ENCODE measurements around the gene MTPN.

The MTPN gene

GRCh38 chr7:135932131-135932530 is 45.0 kb downstream of the MTPN start:
- Histone ChIP-seq H3K4me1 (peaks cover 12% of the 10 kb centered on the region), H3K79me2 (peaks cover 6% of the 10 kb centered on the region), H3K4me3 (ENCODE audit: low read depth, low read length) (no peak overlapping the region), H3K9me3 (ENCODE audit: control insufficient read depth, low read length) (no peaks in the 10 kb centered on the region), H3K4me2 (ENCODE audit: low read length) (no peak overlapping the region), H3K36me3 (ENCODE audit: control insufficient read depth, insufficient read depth, low read length) (no peaks in the 10 kb centered on the region), H3K27me3 (ENCODE audit: control insufficient read depth, insufficient read depth, low read length) (no peaks in the 10 kb centered on the region), H3K27ac (no peak overlapping the region), H2AFZ (no peak overlapping the region), H3K9ac (no peak overlapping the region)
- no peak for TF ChIP-seq CTCF (IDR thresholded peaks at IDR 0.05)

GRCh38 chr7:135930565-135931461 is 46.3 kb downstream of the MTPN start:
- TF ChIP-seq CTCF (IDR thresholded peaks at IDR 0.05), result no peak
- Histone ChIP-seq H3K27me3 (ENCODE audit: control insufficient read depth, insufficient read depth, low read length) (no peaks in the 10 kb centered on the region), H3K79me2 (peaks cover 3% of the 10 kb centered on the region), H3K9me3 (ENCODE audit: control insufficient read depth, low read length) (no peaks in the 10 kb centered on the region), H3K9ac (no peak overlapping the region), H3K36me3 (ENCODE audit: control insufficient read depth, insufficient read depth, low read length) (no peaks in the 10 kb centered on the region), H3K4me2 (ENCODE audit: low read length) (no peak overlapping the region), H3K4me3 (ENCODE audit: low read depth, low read length) (no peak overlapping the region), H2AFZ (no peak overlapping the region), H3K4me1 (peaks cover 7% of the 10 kb centered on the region), H3K27ac (no peak overlapping the region)

GRCh38 chr7:135929722-135930141 is 47.4 kb downstream of the MTPN start:
- Histone ChIP-seq H3K4me1 (peaks cover 4% of the 10 kb centered on the region), H3K4me3 (ENCODE audit: low read depth, low read length) (no peak overlapping the region), H3K27me3 (ENCODE audit: control insufficient read depth, insufficient read depth, low read length) (no peaks in the 10 kb centered on the region), H3K27ac (no peak overlapping the region), H3K9ac (no peak overlapping the region), H2AFZ (no peak overlapping the region), H3K79me2 (no peaks in the 10 kb centered on the region), H3K4me2 (ENCODE audit: low read length) (no peak overlapping the region), H3K36me3 (ENCODE audit: control insufficient read depth, insufficient read depth, low read length) (no peaks in the 10 kb centered on the region), H3K9me3 (ENCODE audit: control insufficient read depth, low read length) (no peaks in the 10 kb centered on the region)
- TF ChIP-seq CTCF (IDR thresholded peaks at IDR 0.05), result no peak

GRCh38 chr7:135929249-135929648 is 47.9 kb downstream of the MTPN start:
- no peak overlapping the region for H3K4me3 ChIP-seq (ENCODE audit: low read depth, low read length)
- no peaks in the 10 kb centered on the region for H3K36me3 ChIP-seq (ENCODE audit: control insufficient read depth, insufficient read depth, low read length)
- H3K27ac ChIP-seq, result no peak overlapping the region
- no peak overlapping the region for H2AFZ ChIP-seq
- H3K27me3 ChIP-seq (ENCODE audit: control insufficient read depth, insufficient read depth, low read length), result no peaks in the 10 kb centered on the region
- no peak overlapping the region for H3K4me2 ChIP-seq (ENCODE audit: low read length)
- H3K79me2 ChIP-seq, result no peaks in the 10 kb centered on the region
- H3K4me1 ChIP-seq, result peaks cover 4% of the 10 kb centered on the region
- no peak for TF ChIP-seq CTCF (IDR thresholded peaks at IDR 0.05)
- H3K9ac ChIP-seq, result no peak overlapping the region
- H3K9me3 ChIP-seq (ENCODE audit: control insufficient read depth, low read length), result no peaks in the 10 kb centered on the region

- no peak for TF ChIP-seq CTCF (IDR thresholded peaks at IDR 0.05)
- no peaks in the 10 kb centered on the region for H3K36me3 ChIP-seq (ENCODE audit: control insufficient read depth, insufficient read depth, low read length)
- H3K4me1 ChIP-seq, result peaks cover 4% of the 10 kb centered on the region
- no peak overlapping the region for H3K4me3 ChIP-seq (ENCODE audit: low read depth, low read length)
- H3K9ac ChIP-seq, result no peak overlapping the region
- H3K27me3 ChIP-seq (ENCODE audit: control insufficient read depth, insufficient read depth, low read length), result no peaks in the 10 kb centered on the region
- H3K4me2 ChIP-seq (ENCODE audit: low read length), result no peak overlapping the region
- no peak overlapping the region for H3K27ac ChIP-seq
- H3K79me2 ChIP-seq, result no peaks in the 10 kb centered on the region
- no peak overlapping the region for H2AFZ ChIP-seq
- H3K9me3 ChIP-seq (ENCODE audit: control insufficient read depth, low read length), result no peaks in the 10 kb centered on the region
Observed at GRCh38 chr7:135928136-135928535, 49.0 kb downstream of the MTPN start.
